Right renal cortex interstitium (tissue), 3 donors: ENCODE data around the gene OR5T2. TPM values are rescaled to one million over a fixed set of nuclear protein-coding genes. Genes with fewer than 3 reads are reported as not detected.
"Not testable (repeated sequence)": the region's sequence is repeated elsewhere in the genome, so short reads cannot be mapped to it uniquely, and the experiment has no call there.

Experiments
- DNase-seq, 3 donors: peaks; one replicate each; pipeline ENCODE4 v3.0.0-alpha.2; 2013; ENCODE audit warnings: low read depth in 3 of 3, low spot score in 2 of 3
- polyA plus RNA-seq, 3 donors: library from polyadenylated mRNA; unstranded; fragments of 120-200 nt; gene quantifications; one replicate each; pipeline ENCODE4 v1.2.1, GENCODE V29; 2013; ENCODE audit not compliant: insufficient read length in 3 of 3

The OR5T2 gene
- polyA plus RNA-seq, result not detected

- no peak for DNase-seq
These were observed at the start of gene OR5T2 for GRCh38 chr11:56234155-56234554. OR5T2 (minus strand) TSS chr11:56234255; CDS start chr11:56233062, 1,193 bp downstream.

GRCh38 chr11:56273854-56274253 is 39.8 kb upstream of the OR5T2 start, which contains the start of gene OR5T1:
OR5T1 (plus strand) TSS chr11:56274154; CDS start chr11:56275639, 1,485 bp downstream.
- DNase-seq, result no peak

DNA sequence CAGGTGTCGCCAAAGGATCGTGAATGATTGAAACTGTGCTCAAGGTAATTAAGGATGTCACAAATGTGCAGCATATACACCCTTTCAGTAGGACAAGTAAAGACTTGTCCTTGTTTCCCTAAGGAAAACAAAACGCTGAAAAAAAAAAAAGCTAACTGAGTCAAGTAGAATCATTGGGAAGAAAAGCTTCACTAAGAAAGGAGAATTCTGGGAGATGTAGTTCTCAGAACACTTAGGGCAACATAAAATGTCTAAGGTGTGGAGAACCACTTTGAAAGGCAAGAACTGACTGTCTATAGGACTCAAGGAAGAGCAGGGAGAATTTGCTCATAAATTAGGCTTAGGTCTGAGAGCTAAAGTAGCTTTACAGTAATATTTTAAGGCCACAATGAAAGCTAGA is 37.0 kb upstream of the OR5T2 start:
- no peak for DNase-seq

GRCh38 chr11:56251954-56252353 is 17.9 kb upstream of the OR5T2 start, which contains the start of gene OR5T3:
OR5T3 (plus strand) TSS chr11:56252254; CDS start chr11:56252254, 0 bp downstream.
- DNase-seq, result no peak

- not testable (repeated sequence) for DNase-seq
These were observed 14.3 kb downstream of the OR5T2 start for GRCh38 chr11:56219735-56220134.

- DNase-seq, result no peak
These were observed 19.5 kb downstream of the OR5T2 start for GRCh38 chr11:56214537-56214936.

DNA sequence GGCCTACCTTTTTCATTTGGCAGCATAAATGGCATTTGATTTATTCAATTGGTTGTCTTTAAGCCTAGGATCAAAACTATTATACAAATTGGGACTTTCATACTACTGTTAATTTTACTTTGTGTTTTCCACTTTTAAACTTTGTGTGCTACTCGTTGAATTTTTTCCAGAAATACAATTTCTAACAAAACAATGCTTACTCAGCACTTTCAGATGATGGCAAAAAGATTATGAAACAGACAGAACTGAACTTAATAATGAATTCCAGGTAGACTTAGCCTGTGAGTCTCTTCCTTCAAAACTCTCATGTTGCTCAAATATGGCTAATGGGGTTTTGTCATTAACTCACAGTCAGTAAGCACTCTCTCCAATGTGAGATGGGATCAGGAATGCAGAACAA is 26.3 kb downstream of the OR5T2 start:
- DNase-seq, result no peak

DNA sequence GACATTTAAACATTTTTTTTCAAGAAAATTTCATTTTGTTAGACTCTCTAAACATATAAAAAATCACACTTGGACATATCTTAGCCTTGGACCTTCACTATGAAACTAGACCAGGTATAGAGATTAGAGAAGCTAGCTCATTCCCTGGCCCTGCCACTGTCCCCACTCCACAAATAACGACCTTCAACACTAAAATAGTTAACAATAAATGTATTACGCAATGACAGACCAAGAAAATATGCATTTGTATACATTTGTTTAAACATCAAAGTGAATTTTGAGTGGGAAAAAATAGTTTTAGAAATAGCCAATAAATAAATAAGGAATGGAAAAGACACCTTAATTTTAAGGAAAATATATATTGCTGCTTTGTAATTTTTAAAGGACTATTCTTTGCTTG is 36.7 kb downstream of the OR5T2 start:
- DNase-seq, result no peak

- DNase-seq, result no peak
These were observed 37.4 kb downstream of the OR5T2 start for GRCh38 chr11:56196705-56197104.

GRCh38 chr11:56188602-56189001 is 45.5 kb downstream of the OR5T2 start:
- no peak for DNase-seq

- no peak for DNase-seq
These were observed 50.6 kb downstream of the OR5T2 start for GRCh38 chr11:56183459-56183858.

Other genes starting within 250 kb of the OR5T2 start
- gene OR5F1, start 239.6 kb downstream of the OR5T2 start, polyA plus RNA-seq, result not detected
- gene OR5AS1, start 206.6 kb downstream of the OR5T2 start, polyA plus RNA-seq, result under 1 TPM; 0.03 to 0.04 (median 0.03) TPM
- gene OR8I2, start 140.9 kb downstream of the OR5T2 start, polyA plus RNA-seq, result not detected
- under 1 TPM in 1 of 3 donors, not detected in 2; 0.04 TPM for gene OR8H2, start 130.6 kb downstream of the OR5T2 start, polyA plus RNA-seq
- gene OR8H3, start 111.9 kb downstream of the OR5T2 start, polyA plus RNA-seq, result not detected
- gene OR8J3, start 94.1 kb downstream of the OR5T2 start, polyA plus RNA-seq, result not detected
- gene OR8K5, start 73.9 kb downstream of the OR5T2 start, polyA plus RNA-seq, result not detected
- not detected for gene OR5J2, start 57.6 kb downstream of the OR5T2 start, polyA plus RNA-seq
- gene OR5T3, start 18.0 kb upstream of the OR5T2 start, polyA plus RNA-seq, result not detected
- not detected for gene OR5T1, start 39.9 kb upstream of the OR5T2 start, polyA plus RNA-seq
- gene OR8H1, start 58.0 kb upstream of the OR5T2 start, polyA plus RNA-seq, result not detected
- not detected for gene OR8K3, start 80.9 kb upstream of the OR5T2 start, polyA plus RNA-seq
- not detected for gene OR8K1, start 111.8 kb upstream of the OR5T2 start, polyA plus RNA-seq
- not detected for gene OR8J1, start 120.0 kb upstream of the OR5T2 start, polyA plus RNA-seq
- gene OR8U1, start 141.4 kb upstream of the OR5T2 start, polyA plus RNA-seq, result not detected
- not detected for gene OR5AL1, start 178.4 kb upstream of the OR5T2 start, polyA plus RNA-seq
- gene OR5M3, start 239.1 kb upstream of the OR5T2 start, polyA plus RNA-seq, result not detected